ENCODE data around the gene KCNB1.
"Not testable (repeated sequence)": the region's sequence is repeated elsewhere in the genome, so short reads cannot be mapped to it uniquely, and the experiment has no call there.

Gene KCNB1

DNA sequence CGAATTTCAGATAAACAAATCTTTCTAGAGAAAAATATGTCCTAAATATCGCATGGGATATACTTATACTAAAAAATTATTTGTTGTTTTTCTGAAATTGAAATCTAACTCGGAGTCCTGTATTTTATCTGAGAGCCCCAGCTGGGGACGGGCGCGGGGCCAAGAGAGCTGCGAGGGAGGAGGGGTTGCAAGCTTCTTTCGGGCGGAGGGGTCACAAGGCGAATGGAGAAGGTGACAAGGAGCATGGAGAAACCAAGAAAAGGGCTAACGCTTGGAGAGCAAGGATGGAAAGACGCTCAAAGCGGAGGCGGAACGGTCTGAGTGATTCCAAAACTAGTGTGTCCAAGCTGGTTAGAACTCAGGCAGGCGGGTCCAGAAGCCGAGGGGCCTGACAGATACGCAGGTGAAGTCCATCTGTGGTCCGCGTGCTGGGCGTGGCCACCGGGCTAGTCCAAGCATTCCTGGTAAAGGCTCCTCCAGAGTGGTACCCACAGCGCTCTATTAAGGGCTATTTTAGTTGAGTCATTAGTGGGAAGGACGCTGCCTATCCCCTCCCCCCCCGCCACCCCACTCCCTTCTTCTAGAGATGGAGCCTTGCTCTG lies 163.2 kb downstream of the KCNB1 start:
- no peak for DNase-seq (ENCODE audit: low read depth)

DNA sequence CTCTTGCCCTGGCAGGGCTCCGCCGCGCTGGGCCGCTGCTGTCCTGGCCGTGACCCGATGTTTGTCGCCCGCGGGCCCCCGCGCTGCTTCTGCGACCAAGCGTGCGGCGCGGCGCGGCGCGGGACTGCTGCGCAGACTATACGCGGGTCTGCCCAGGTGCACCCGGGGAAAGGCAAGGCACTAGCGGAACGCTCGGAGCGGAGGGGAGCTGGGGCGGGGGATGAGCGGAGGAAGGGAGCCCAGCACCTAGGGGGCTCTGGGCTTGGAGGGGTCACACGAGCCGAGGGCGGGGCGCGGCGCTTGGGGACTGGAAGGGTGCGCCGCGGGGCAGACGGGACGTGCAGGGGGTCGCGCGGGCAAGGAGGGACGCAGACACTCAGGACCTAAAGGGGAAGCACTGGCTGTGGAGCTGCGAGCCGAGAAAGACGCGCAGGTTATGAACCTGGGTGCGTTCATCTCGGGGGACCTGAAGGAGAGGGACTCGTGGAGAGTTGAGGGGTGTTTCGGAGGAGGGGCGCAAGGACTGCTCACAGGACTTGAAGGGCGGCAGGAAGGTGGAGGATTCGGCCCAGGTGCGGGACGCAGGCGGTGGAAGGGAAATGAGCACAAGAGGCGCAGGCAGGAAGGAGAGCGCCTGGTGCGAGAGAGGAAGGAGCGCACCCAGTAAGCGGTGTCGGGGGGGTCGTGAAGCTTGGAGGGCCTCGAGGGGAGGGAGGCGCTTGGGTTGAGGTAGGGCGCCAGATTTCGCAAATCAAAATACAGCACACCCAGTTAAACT lies 163.8 kb downstream of the KCNB1 start:
- DNase-seq (ENCODE audit: low read depth): no peak

DNA sequence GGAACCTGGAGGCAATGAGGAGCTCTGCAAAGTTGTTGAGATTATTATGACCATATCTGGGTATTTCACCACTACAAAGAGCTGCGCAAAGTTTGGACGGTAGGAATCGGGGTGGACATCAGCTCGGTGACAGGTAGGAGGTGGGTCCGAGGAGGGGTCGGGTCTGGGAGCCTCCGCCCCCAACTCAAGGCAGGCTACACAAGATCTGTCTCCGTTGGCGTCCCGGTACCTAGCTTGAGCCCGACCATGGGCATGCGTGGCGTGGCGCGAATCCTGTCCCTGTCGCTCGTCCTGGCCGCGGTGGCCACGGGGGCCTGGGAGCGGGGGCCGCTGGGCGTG lies 164.4 kb downstream of the KCNB1 start:
- DNase-seq (ENCODE audit: low read depth): no peak

DNA sequence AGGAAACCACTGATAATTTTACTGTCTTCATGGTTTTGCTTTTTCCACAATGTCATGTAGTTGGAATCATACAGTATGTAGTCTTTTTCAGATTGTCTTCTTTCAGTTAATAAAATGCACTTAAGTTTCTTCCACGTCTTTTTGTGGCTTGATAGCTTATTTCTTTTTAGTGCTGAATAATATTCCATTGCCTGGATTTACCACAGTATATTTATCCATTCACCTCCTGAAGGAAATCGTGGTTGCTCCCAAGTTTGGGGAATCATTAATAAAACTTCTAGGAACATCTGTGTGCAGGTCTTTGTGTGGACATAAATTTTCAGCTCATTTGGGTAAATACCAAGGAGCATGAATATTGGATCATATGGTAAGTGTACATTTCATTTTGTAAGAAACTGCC lies 165.8 kb downstream of the KCNB1 start:
- no peak for DNase-seq (ENCODE audit: low read depth)

DNA sequence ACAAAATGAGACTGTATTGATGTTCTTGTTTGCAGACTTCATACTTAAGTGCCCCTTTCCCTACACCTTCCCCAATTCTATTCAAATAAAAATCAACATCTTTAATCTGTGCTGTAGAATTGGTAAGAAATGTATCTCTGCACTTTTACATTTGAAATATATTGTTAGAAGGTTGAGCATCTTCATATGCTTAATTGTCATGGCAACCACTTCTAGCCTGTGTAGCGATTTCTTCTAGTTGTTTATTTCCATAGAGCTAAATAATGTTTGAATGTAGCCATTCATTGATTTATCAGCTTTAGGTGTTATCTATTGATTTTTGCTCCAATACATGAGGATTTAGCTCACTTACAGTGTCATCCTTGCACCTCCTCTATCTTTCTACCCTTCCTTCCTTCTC lies 166.9 kb downstream of the KCNB1 start:
- DNase-seq (ENCODE audit: low read depth): no peak

DNA sequence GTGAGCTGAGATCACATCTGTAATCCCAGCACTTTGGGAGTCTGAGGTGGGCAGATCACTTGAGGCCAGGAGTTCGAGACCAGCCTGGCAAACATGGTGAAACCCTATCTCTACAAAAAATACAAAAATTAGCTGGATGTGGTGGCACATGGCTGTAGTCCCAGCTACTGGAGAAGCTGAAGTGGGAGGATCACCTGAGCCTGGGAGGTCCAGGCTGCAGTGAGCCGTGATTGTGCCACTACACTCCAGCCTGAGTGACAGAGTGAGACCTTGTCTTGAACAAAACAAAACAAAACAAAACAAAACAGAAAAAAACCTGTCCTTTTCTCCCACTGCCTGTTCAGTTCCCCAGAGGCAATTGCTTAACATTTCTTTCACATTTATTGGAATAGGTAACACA lies 168.4 kb downstream of the KCNB1 start:
- not testable (repeated sequence) for DNase-seq (ENCODE audit: low read depth)
